BLaER1 (cell line): ENCODE measurements around the gene HOXD8.

ENCODE experiments used
- H3K27ac ChIP-seq: shearing (Covaris generic); formaldehyde crosslinking; 2 replicates; pipeline ENCODE4 v1.8.1; 2022
- H3K27me3 ChIP-seq: shearing (Covaris generic); formaldehyde crosslinking; 2 replicates; pipeline ENCODE4 v1.8.1; 2022
- H3K36me3 ChIP-seq: shearing (Covaris generic); formaldehyde crosslinking; 2 replicates; pipeline ENCODE4 v1.8.1; 2022
- H3K4me1 ChIP-seq: shearing (Covaris generic); formaldehyde crosslinking; 2 replicates; pipeline ENCODE4 v1.8.1; 2022
- H3K4me2 ChIP-seq: shearing (Covaris generic); formaldehyde crosslinking; 2 replicates; pipeline ENCODE4 v1.8.1; 2022
- H3K4me3 ChIP-seq: shearing (Covaris generic); formaldehyde crosslinking; 2 replicates; pipeline ENCODE4 v1.8.1; 2022
- H3K9ac ChIP-seq: shearing (Covaris generic); formaldehyde crosslinking; 2 replicates; pipeline ENCODE4 v1.8.1; 2022
- H3K9me3 ChIP-seq: shearing (Covaris generic); formaldehyde crosslinking; 2 replicates; pipeline ENCODE4 v1.8.1; 2022
- H4K20me1 ChIP-seq: shearing (Covaris generic); formaldehyde crosslinking; 2 replicates; pipeline ENCODE4 v1.8.1; 2022
- Cebpa-rat ChIP-seq: shearing (Covaris generic); IDR thresholded peaks from 2 replicates; pipeline ENCODE4 v1.8.1; 2022

Gene HOXD8

GRCh38 chr2:176103194-176103593, 26.3 kb upstream of the HOXD8 start:
- Histone ChIP-seq H3K9ac (no peak overlapping the region), H4K20me1 (peaks cover 52% of the 10 kb centered on the region; the same call in 1 of the 2 replicates), H3K4me3 (no peak overlapping the region), H3K4me2 (no peak overlapping the region), H3K27ac (no peak overlapping the region), H3K36me3 (no peaks in the 10 kb centered on the region), H3K4me1 (no peaks in the 10 kb centered on the region), H3K27me3 (peaks cover 95% of the 10 kb centered on the region), H3K9me3 (peaks cover 88% of the 10 kb centered on the region)
- TF ChIP-seq Cebpa-rat: no peak

- Histone ChIP-seq H4K20me1 (peaks cover 45% of the 10 kb centered on the region; the same call in 1 of the 2 replicates), H3K27me3 (peaks cover 95% of the 10 kb centered on the region), H3K9ac (no peak overlapping the region), H3K27ac (no peak overlapping the region), H3K4me1 (no peaks in the 10 kb centered on the region), H3K36me3 (no peaks in the 10 kb centered on the region), H3K9me3 (peaks cover 93% of the 10 kb centered on the region), H3K4me3 (no peak overlapping the region), H3K4me2 (no peak overlapping the region)
- TF ChIP-seq Cebpa-rat: no peak
Observed at GRCh38 chr2:176103742-176104315, 25.7 kb upstream of the HOXD8 start.

GRCh38 chr2:176104316-176105077, 25.0 kb upstream of the HOXD8 start:
- no peak overlapping the region for H3K4me3 ChIP-seq
- no peaks in the 10 kb centered on the region for H3K4me1 ChIP-seq
- no peak overlapping the region for H3K27ac ChIP-seq
- TF ChIP-seq Cebpa-rat: no peak
- H3K9me3 ChIP-seq: peaks cover 92% of the 10 kb centered on the region
- H3K9ac ChIP-seq: no peak overlapping the region
- H3K27me3 ChIP-seq: peaks cover 95% of the 10 kb centered on the region
- no peaks in the 10 kb centered on the region for H3K36me3 ChIP-seq
- H4K20me1 ChIP-seq: peaks cover 42% of the 10 kb centered on the region; the same call in 1 of the 2 replicates
- H3K4me2 ChIP-seq: no peak overlapping the region

- peaks cover 85% of the 10 kb centered on the region for H3K9me3 ChIP-seq
- no peak overlapping the region for H3K27ac ChIP-seq
- no peak overlapping the region for H3K4me3 ChIP-seq
- TF ChIP-seq Cebpa-rat: no peak
- no peak overlapping the region for H3K9ac ChIP-seq
- no peak overlapping the region for H3K4me2 ChIP-seq
- H3K27me3 ChIP-seq: peaks cover 95% of the 10 kb centered on the region
- H4K20me1 ChIP-seq: peaks cover 42% of the 10 kb centered on the region; the same call in 1 of the 2 replicates
- no peaks in the 10 kb centered on the region for H3K36me3 ChIP-seq
- no peaks in the 10 kb centered on the region for H3K4me1 ChIP-seq
Observed at GRCh38 chr2:176105078-176105729, 24.3 kb upstream of the HOXD8 start.

- Histone ChIP-seq H3K4me3 (no peak overlapping the region), H3K27ac (no peak overlapping the region), H3K36me3 (no peaks in the 10 kb centered on the region), H3K27me3 (peaks cover 95% of the 10 kb centered on the region), H3K4me1 (no peaks in the 10 kb centered on the region), H3K4me2 (no peak overlapping the region), H3K9ac (no peak overlapping the region), H4K20me1 (peaks cover 42% of the 10 kb centered on the region; the same call in 1 of the 2 replicates), H3K9me3 (peaks cover 77% of the 10 kb centered on the region)
- TF ChIP-seq Cebpa-rat: no peak
Observed at GRCh38 chr2:176105730-176106580, 23.6 kb upstream of the HOXD8 start.

- Histone ChIP-seq H3K4me2 (no peak within 1 kb of the TSS), H3K27ac (no peak within 1 kb of the TSS), H3K36me3 (no peaks in the 10 kb centered on the region), H3K4me3 (no peak within 1 kb of the TSS), H3K27me3 (peaks cover 95% of the 10 kb centered on the region), H3K4me1 (no peaks in the 10 kb centered on the region), H3K9me3 (peaks cover 71% of the 10 kb centered on the region), H4K20me1 (peaks cover 42% of the 10 kb centered on the region), H3K9ac (no peak within 1 kb of the TSS)
- no peak for TF ChIP-seq Cebpa-rat
Observed at GRCh38 chr2:176106581-176107539, 22.6 kb upstream of the HOXD8 start, which contains the start of gene HOXD11. Gene HOXD11, plus strand, starts transcription at chr2:176107280. Its CDS starts 76 bp downstream, at chr2:176107356.

- TF ChIP-seq Cebpa-rat: no peak
- Histone ChIP-seq H3K9ac (no peak overlapping the region), H3K36me3 (no peaks in the 10 kb centered on the region), H4K20me1 (peaks cover 46% of the 10 kb centered on the region), H3K4me1 (no peaks in the 10 kb centered on the region), H3K4me3 (no peak overlapping the region), H3K27me3 (peaks cover 95% of the 10 kb centered on the region), H3K27ac (no peak overlapping the region), H3K4me2 (no peak overlapping the region), H3K9me3 (peaks cover 73% of the 10 kb centered on the region)
Observed at GRCh38 chr2:176107731-176108181, 21.7 kb upstream of the HOXD8 start.

GRCh38 chr2:176109192-176109901, 20.2 kb upstream of the HOXD8 start:
- no peak overlapping the region for H3K4me2 ChIP-seq
- no peaks in the 10 kb centered on the region for H3K4me1 ChIP-seq
- peaks cover 50% of the 10 kb centered on the region for H4K20me1 ChIP-seq
- H3K9ac ChIP-seq: no peak overlapping the region
- no peak for TF ChIP-seq Cebpa-rat
- H3K4me3 ChIP-seq: no peak overlapping the region
- peaks cover 70% of the 10 kb centered on the region for H3K9me3 ChIP-seq
- peaks cover 95% of the 10 kb centered on the region for H3K27me3 ChIP-seq
- H3K36me3 ChIP-seq: no peaks in the 10 kb centered on the region
- H3K27ac ChIP-seq: no peak overlapping the region
